Measurements from ENCODE around the gene PIGN. TPM values are rescaled to one million over a fixed set of nuclear protein-coding genes. Genes with fewer than 3 reads are reported as not detected.

Gene PIGN
- total RNA-seq, 2 donors from 2014 or later = 26.8 to 32.9 TPM

DNA sequence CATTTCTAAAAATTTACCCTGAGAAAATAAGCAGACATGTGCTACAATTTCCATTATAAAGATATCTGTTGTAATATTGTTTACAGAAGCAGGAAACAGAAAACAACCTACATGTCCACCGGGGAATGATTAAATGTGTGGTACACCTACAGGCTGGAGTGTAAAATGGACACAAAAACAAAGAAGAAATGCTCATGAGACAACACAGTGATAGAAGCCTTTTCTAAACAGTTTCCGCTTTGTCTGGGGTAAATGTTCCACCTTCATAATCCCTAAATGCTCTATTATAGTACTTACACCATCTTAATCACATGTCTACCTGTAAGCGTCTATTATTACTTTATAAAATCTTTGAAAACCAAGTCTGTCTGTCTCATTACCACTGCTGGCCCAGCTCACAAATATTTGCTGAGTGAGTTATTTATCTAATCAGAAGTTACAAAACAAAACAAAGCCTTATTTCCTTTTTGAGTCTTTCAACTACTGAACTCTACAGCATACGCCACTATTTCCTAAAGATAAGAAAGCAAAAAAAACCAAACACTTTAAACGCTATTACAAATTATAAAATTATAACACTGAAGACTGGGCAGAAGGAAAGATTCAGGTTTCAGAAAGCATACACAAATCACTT lies 95.3 kb downstream of the PIGN start:
- Mint-ChIP-seq H3K9me3 (no peaks in the 10 kb centered on the region), H3K36me3 (peaks cover 6 to 13% of the 10 kb centered on the region in 2 donors), H3K27ac (no peak overlapping the region)
- ATAC-seq (no peak), DNase-seq (ENCODE audit: low spot score in 2 of 2) (no peak)

DNA sequence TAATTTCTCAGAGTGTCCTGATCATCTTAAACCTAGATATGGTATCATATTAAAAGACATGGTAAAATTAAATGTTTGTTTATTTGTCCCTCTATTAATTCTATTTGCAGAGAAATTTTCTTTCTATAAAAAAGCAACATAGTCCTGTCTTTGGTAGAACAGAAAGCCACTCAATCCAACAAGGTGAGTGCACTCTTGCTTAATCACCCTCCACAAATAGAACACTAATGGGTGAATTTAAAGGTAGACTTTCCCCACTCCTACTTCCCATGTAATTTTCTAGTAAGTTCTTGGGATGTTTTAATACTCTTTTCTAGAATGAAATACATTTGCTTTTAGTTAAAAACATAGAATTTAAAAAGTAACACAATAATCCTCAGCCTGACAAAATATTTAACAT lies 97.7 kb downstream of the PIGN start:
- no peaks in the 10 kb centered on the region for H3K9me3 Mint-ChIP-seq
- ATAC-seq (no peak), DNase-seq (ENCODE audit: low spot score in 2 of 2) (no peak)
- H3K27ac Mint-ChIP-seq = no peak overlapping the region
- peaks cover 12 to 23% of the 10 kb centered on the region in 2 donors for H3K36me3 Mint-ChIP-seq

DNA sequence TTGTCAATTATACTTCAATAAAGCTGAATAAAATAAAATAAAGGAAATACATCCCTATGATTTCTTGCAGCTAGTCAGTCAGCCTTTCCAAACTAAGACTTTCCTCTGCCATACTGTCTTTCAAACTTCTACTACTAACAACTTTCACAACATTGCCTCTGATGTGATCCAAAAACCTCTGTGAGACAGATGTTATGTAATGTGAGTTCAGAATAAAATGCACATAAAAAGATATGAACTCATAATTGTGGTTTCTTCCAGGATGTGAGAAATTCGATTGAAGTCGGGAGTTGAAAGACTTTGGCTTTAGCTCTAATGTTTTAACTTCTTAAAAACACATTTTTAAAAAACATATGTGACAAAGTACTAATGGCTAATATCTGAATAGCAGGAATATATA lies 98.7 kb downstream of the PIGN start:
- H3K9me3 Mint-ChIP-seq = no peaks in the 10 kb centered on the region
- peaks cover 12 to 23% of the 10 kb centered on the region in 2 donors for H3K36me3 Mint-ChIP-seq
- no peak overlapping the region for H3K27ac Mint-ChIP-seq
- no peak for DNase-seq (ENCODE audit: low spot score in 2 of 2)
- ATAC-seq = no peak

DNA sequence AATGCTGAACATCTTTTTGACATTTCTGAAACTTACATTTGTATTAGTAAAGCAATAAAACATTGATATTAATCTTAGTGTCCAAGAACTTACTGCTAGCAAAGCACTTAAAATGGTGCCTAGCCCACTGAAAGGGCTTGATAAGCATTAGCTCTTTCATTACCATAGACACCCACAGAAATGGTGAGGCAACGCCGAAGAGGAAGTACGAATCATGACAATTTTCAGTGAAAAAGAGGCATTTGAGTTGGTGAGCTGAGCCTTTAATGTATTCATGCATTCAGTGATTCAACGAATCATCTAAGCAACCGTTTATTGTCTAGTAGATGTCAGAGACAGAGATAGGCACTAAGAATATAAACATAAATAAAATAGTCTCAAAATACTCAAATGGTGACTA lies 101.1 kb downstream of the PIGN start:
- no peaks in the 10 kb centered on the region for H3K9me3 Mint-ChIP-seq
- no peak for DNase-seq (ENCODE audit: low spot score in 2 of 2)
- no peak overlapping the region for H3K27ac Mint-ChIP-seq
- no peak for ATAC-seq
- peaks cover 12 to 23% of the 10 kb centered on the region in 2 donors for H3K36me3 Mint-ChIP-seq

DNA sequence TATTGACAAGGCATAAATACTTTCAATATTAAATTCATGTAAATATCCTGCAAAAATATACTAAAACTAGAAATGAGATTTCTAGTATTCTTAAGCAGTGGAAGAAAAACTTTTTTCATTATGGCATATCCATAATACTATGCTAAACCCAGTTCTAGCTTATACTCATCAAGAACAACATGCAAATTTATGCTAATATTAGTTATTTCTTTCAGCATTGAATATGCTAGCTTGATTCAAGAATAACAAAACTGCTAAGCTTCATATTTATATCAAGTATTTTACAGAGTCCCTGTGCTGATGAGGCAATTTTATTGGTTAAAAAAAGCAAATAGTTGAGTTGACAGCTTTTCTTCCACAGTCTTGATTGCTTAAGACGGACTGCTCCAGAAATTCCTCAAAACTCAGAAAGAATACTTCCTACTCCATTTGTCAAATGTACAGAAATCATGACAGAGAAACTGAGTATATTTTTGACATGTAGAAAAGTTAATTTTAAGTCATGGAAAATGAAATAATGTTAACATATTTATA lies 105.0 kb downstream of the PIGN start:
- no peak for DNase-seq (ENCODE audit: low spot score in 2 of 2)
- Mint-ChIP-seq H3K27ac (no peak overlapping the region), H3K9me3 (no peaks in the 10 kb centered on the region), H3K36me3 (peaks cover 8 to 12% of the 10 kb centered on the region in 2 donors)
- ATAC-seq = no peak

DNA sequence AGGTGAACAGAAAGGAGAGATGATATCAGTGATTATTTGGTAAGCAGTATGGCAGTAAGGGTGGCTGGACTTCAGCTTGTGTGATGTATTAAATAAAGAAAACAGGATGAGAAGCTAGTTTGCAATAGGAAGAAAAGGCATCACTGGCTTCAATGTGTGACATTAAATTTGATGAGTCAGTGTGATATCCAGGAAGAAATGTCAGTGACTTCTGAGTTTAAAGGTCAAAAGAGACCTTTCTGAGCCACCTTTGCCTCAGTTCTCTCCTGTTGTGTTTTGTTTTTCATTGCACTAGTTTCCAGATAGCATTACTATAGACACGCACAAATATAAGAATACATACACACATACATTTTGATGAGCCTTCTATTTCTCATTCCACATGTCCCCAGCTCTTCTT lies 105.6 kb downstream of the PIGN start:
- peak in 1 of 2 donors; percentile 18 for ATAC-seq
- Mint-ChIP-seq H3K9me3 (no peaks in the 10 kb centered on the region), H3K27ac (no peak overlapping the region), H3K36me3 (peaks cover 6 to 7% of the 10 kb centered on the region in 2 donors)
- DNase-seq (ENCODE audit: low spot score in 2 of 2) = no peak

DNA sequence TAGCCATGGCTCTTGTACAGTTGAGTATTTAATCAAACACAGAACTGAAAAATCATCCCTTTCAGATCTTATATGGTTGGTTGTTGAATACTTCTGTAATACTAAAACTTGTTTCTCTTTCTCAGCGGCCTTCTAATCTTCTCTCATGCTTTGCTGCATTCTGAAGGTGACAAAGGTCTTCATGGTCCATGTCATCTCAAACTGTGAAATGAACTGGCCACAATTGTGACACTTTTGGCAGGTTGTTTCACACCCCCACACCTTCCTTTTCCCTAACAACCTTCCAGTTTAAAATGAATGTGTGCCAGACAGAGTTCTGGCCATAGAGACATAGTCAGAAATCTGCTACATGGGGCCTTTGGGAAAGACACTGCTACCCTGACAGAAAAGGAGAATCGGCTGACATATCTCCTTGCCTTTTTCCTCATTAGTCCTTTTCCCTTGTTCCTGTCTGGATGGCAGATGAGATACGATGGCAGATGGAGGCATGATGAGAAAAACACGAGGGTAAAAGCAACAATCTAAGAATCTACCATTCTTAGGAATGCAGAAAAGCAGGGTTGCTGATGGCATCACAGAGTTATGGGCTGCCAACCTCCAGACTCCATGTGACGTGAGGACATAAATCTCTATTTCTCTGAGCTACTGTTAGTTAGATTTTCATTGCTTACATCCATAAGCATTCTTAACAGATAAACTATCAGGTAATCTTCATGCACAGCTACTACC lies 106.5 kb downstream of the PIGN start:
- no peak for ATAC-seq
- no peaks in the 10 kb centered on the region for H3K36me3 Mint-ChIP-seq
- H3K27ac Mint-ChIP-seq = no peak overlapping the region

DNA sequence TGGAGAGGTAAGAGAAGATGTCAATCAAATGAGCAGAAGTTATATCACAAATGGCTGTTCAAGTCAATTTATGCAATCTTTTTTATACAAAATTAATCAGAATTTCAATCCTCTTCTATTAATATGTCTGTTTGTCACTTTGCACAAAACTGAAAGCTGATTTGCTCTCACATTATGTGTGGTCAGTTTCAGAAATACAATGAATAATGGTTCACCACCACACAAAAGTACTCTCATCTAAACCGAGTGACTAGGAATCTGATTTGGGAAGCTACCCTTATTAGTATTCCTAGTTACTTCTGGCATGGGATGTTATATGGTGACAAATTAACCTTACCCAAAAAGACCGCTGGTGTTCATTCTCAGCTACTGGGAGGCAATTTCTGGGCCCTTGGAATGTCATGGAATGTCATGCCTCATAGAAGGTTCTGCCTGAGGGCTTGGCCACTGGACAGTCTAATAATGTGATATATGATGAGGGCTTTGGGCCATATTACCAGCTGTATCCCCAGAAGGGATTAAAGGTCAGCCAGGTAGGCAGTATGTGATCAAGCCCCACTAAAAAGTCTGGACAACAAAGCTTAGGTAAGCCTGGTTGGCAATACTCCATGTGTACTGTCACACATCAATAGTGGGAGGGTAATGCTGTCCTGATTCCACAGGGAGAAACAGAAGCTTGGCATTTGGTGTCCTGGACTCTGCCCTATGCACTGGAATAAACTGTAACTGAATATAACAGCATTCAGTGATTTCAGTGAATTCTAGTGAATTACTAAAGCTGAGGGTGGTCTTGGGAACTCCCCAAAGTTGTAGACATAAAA lies 113.2 kb downstream of the PIGN start:
- Mint-ChIP-seq H3K9me3 (peaks cover 0 to 2% of the 10 kb centered on the region in 2 donors), H3K36me3 (peaks cover 0 to 8% of the 10 kb centered on the region in 2 donors), H3K27ac (no peak overlapping the region)
- ATAC-seq (no peak), DNase-seq (ENCODE audit: low spot score in 2 of 2) (no peak)

More for the DNA sequence above, 106.5 kb downstream of the PIGN start:
- no peak for DNase-seq (ENCODE audit: low spot score in 2 of 2)
- H3K9me3 Mint-ChIP-seq = no peaks in the 10 kb centered on the region

DNA sequence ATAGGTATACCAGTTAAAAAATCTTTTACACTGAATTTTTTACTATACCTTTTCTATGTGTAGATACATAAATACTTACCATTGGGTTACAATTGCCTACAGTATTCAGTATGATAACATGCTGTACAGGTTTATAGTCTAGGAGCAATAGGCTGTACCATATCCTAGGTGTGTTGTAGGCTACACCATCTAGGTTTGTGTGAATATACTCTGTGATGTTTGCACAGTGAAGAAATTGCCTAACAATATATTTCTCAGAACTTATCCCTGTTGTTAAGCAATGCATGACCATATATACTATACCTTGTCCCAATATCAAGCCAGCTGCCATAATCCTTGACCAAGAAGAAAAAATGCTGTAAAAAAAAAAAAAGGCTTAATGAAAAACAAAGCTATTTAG lies 114.5 kb downstream of the PIGN start:
- no peak overlapping the region for H3K27ac Mint-ChIP-seq
- no peak for ATAC-seq
- H3K9me3 Mint-ChIP-seq = peaks cover 0 to 7% of the 10 kb centered on the region in 2 donors

DNA sequence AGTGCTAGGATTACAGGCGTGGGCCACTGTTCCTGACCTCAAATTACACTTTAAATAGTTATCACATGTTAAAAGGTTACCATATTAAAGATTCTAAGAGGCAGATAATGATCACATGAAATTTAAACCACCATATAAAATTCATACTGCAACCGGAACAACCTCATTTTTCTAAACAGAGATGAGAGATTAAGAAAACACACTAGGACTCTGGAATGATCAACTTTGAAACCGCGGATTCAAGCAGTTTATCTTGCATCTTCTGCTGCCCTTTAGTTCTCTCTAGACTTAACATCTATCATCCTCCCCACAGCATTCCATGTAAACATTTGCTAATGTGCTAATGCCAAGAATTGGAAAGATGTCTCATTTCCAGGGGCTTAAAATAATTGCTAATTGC lies 115.8 kb downstream of the PIGN start:
- ATAC-seq (no peak), DNase-seq (ENCODE audit: low spot score in 2 of 2) (no peak)
- Mint-ChIP-seq H3K9me3 (peaks cover 0 to 7% of the 10 kb centered on the region in 2 donors), H3K36me3 (peaks cover 0 to 14% of the 10 kb centered on the region in 2 donors), H3K27ac (no peak overlapping the region)

More for the DNA sequence above, 114.5 kb downstream of the PIGN start:
- DNase-seq (ENCODE audit: low spot score in 2 of 2) = no peak
- H3K36me3 Mint-ChIP-seq = peaks cover 0 to 14% of the 10 kb centered on the region in 2 donors

DNA sequence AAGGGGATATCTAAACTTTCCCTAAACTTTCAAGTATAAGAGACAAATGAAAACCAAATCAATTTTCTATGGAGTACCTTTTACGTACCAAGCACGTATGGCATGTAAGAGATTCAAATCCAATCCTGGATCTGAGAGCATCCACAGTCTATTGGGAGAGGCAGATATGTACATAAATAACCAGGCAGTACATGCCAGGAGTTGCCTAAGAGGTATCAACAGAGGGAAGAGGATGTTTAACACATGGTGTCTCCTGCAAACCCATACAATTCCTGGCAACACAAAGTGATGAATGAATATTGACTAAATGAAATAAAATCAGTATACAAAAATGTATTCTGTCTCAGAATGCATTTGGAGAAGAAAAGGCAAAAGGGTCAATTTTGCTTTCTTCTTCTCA lies 116.6 kb downstream of the PIGN start:
- ATAC-seq (no peak), DNase-seq (ENCODE audit: low spot score in 2 of 2) (no peak)
- Mint-ChIP-seq H3K36me3 (peaks cover 1 to 14% of the 10 kb centered on the region in 2 donors), H3K27ac (no peak overlapping the region), H3K9me3 (peaks cover 0 to 7% of the 10 kb centered on the region in 2 donors)

DNA sequence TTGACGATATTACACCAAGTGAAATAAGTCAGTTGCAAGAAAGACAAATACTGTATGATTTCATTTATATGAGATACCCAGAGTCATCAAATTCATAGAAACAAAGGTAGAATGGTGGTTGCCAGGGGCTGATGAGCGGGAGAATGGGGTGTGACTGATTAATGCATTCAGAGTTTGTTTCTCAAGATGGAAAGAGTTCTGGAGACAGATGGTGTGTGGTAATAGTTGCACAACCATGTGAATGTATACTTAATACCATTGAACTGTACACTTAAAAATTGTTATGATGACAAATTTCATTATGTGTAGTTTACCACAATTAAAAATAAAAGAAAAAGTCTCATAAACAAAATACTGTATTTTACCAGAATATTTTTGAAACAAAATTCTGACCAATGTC lies 117.3 kb downstream of the PIGN start:
- Mint-ChIP-seq H3K9me3 (peaks cover 0 to 7% of the 10 kb centered on the region in 2 donors), H3K36me3 (peaks cover 9 to 19% of the 10 kb centered on the region in 2 donors)
- no peak for DNase-seq (ENCODE audit: low spot score in 2 of 2)

DNA sequence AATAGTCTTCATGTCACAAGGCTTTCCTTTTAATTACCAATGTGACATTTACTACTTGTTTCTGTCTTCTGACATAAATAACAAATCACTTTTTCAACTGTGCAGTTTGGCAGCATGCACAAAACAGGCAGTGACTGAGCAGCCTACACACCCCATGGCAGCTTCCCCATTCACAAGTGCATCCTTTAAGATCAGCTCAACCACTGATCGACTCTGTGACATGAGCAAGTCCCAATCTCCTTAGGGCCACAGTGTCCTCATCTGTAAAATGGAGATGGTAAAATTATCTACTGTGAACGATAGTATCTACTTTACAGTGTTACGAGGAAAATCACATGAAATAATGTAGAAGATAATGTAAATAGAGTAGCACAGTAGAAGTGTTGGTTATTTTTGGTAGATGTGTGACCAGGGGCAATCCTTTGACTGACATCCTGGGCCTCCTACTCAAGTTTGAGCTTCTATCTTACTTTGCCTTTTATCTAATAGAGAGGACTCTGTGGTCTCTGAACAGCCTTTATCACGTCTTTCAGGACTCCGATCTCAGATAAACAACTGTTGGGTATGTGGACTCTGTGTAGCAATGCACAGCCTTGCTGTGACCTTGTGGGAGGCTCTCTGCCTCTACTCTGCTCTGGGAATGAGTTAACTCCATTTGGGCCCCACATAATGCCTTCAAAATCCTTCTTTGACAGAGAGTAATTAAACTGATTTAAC lies 120.6 kb downstream of the PIGN start:
- H3K9me3 Mint-ChIP-seq = peaks cover 0 to 7% of the 10 kb centered on the region in 2 donors
- no peak overlapping the region for H3K27ac Mint-ChIP-seq
- H3K36me3 Mint-ChIP-seq = peaks cover 10 to 20% of the 10 kb centered on the region in 2 donors
- DNase-seq (ENCODE audit: low spot score in 2 of 2) (no peak), ATAC-seq (no peak)

More for the DNA sequence above, 117.3 kb downstream of the PIGN start:
- no peak overlapping the region for H3K27ac Mint-ChIP-seq
- ATAC-seq = no peak

DNA sequence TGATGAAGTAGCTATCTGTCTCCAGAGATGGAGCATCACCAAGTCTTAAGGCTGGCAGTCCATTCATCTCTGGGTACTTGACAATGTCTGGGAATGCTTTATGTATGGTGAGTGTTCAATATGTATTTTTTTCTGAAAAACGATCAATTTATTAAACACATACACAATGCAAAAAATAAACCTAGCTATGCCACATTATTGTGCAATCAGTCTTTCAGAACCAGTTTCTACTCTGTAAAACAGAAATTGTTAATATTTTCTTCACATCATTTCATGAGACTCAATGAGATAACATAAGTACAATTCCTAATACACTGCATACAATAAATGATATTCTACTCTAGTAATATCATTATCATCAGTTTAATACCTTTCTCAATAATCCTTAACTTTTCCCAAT lies 122.5 kb downstream of the PIGN start:
- Mint-ChIP-seq H3K27ac (no peak overlapping the region), H3K9me3 (peaks cover 0 to 10% of the 10 kb centered on the region in 2 donors), H3K36me3 (peaks cover 17 to 23% of the 10 kb centered on the region in 2 donors)
- ATAC-seq (no peak), DNase-seq (ENCODE audit: low spot score in 2 of 2) (no peak)

DNA sequence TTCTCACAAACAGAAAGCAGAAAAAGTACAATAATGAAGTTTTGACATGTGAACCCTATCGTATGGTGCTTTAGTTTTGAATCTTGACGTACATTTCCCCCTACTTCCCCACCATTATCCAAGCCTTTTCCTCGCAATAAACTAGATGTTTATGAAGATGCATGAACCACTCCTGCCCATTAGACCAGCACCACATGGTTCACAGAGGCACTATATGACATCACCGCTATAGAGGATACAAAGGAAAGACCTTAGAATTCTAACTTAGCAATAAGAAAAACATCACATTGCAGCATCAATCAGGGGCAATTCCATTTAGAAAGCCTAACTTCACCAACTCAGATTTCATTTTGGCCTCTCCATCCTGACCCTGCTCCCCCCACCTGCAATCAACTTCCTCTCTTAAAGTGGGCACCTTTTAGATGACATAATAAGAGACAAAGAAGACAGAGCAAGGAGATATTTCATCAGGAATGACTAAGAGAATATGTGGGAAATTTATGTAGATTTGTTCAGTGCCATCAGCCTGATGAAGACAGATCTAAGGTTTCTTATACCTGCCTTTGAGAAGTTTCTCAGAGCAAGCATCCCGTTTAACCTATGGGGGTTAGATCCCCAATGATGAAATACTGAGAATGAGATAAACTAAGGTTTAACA lies 124.9 kb downstream of the PIGN start:
- Mint-ChIP-seq H3K9me3 (peaks cover 7% of the 10 kb centered on the region in 2 donors), H3K36me3 (peaks cover 19 to 24% of the 10 kb centered on the region in 2 donors), H3K27ac (no peak overlapping the region)
- no peak for ATAC-seq
- no peak for DNase-seq (ENCODE audit: low spot score in 2 of 2)

DNA sequence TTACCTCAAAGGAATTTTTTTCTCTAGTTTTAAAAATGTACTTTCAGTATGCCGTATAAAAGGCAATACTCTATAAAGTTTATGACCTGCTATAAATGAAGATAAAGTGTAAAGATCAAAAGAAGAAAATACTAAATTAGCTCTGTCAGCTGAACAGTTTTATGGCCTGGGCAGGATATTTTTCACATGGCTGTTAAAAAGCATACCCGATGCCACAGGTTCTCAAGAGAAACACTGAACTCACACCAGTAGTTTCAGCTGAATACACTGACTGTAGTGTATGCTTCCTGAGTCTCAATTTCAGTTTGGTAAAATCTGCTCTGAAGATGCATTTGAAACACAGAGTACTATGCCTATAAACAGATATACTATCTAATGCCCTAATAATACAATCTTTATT lies 126.0 kb downstream of the PIGN start:
- Mint-ChIP-seq H3K9me3 (peaks cover 7 to 8% of the 10 kb centered on the region in 2 donors), H3K27ac (no peak overlapping the region), H3K36me3 (peaks cover 24 to 25% of the 10 kb centered on the region in 2 donors)
- DNase-seq (ENCODE audit: low spot score in 2 of 2) = no peak
- no peak for ATAC-seq
